NCI-H524 (cell line): ENCODE results near the gene GRM4.

Source experiments
- DNase-seq, 2 experiments: peaks; one replicate each; lab custom pipeline; 2025; lab: John Stamatoyannopoulos, UW

The GRM4 gene

DNA sequence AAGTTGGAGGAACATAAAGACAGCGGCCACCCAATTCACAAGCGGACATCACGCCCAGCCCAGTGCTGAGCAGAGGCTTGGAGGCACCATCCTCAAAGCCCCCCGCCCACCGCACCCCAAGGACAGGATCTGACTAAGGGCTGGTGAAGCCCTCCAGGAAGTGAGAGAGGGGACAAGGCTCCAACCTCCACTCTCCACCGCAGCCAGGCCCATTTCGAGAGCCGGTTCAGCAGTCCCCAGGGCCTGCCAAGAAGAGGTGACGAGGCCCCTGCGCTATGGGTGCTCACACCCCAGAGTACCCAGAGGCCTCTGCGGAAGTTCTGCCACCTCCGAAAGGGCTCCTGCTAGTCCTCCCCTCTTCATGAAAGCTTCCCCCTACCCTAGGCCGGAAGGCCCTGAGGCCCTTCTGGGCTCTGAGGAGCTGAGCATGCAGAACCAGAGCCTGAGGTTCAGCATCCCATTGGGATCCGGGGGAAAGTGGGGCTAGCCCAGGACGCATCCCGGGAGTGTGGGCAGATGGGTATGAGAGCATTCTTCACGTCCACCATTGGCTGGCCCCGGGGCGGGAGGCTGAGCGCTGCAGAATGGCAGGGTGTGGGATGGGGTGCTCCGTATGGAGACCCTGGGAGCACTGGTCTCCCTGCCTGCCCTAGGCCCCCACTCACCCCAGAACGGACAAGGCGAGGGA is 2.5 kb downstream of the GRM4 start:
- peak in 1 of 2 experiments; percentile 38 for DNase-seq

DNA sequence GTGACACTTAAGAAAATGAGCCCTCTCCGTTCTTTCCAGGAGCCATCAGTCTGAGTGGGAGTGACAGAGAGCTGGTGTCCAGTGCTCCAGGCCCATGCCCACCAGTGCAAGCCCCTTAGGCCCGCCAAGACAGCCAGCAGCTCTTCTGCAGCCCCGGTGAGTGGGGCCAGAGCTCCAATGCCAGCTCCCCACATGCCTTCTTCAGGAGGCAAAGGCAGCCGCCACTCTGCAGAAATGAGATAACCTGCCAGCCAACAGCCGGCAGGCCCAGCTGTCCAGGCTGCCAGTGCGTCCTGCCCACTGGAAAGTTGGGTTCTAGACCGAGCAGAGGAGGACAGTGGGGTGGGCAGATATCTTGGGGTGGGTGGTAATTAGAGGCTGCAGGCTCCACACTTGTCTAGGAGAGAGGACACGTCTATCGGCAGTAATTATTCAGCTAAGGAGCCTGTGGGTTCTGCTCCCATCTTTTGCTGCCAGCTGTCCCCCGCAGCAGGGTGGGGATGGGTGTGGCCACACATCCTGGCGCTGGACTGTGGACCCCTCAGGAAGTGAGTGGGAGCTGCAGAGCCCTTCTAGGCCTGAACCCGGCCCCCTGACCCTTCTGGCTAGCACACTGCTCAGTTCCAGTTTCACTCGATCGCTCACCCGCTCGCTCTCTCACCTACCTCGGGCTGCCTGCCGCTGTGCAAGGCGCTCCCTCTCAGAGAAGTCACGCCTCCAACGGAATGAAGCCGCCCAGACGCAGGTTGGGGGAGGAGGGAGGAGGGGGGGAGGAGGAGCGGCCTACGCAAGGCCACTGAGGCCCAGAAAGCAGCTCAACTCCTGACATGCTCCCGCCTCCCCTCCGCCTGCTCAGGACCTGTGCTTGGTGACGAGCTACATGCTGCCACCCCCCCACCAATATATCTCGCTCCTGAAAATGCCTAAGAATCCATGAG is 3.6 kb downstream of the GRM4 start:
- peak in 1 of 2 experiments; percentile 83 for DNase-seq

DNA sequence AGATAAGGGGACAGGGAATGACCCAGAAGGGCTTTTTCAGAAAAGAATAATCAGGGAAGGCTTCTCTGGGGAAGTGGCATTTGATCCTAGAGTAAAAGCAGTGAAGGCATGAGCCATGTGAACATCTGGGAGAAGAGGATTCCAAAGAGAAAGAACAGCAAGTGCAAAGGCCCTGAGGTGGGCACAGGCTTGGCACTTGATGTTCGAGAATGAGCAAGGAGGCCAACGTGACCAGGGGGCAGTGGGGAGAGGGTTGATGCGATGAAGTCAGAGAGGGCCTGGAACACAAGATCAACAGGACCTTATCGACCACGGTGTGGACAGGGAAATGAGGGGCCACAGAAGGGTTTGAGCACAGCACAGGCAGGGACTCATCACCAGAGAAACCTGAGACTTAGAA is 5.8 kb downstream of the GRM4 start:
- DNase-seq: no peak

DNA sequence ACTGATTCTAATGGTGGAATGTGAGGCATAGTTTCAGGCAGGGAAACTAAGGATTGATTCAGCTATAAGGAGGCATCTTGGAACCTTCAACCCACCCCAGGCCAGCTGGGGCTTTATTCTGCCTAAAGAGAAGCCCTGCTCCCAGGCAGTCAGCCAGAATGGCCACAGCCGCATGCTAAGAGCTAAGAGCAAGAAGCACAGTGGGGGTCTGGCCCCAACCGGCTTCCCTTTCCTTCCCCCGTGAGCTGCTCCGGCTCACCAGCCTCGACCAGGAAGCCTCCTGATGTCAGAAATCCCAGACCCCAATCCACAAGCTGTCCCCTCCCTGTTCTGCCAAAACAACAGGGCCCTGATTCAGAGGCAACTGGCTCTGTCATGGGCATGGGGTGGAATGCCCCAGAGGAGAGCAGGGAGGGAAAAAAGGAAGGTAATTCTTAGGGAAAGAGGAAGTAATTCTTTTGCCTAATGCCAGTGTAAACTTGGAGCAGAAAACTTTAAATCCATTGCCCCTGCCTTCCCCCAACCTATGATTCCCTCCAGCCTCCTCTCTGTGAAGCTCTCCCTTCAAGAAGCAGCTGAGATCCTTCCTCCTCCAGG is 6.9 kb downstream of the GRM4 start:
- DNase-seq: no peak

DNA sequence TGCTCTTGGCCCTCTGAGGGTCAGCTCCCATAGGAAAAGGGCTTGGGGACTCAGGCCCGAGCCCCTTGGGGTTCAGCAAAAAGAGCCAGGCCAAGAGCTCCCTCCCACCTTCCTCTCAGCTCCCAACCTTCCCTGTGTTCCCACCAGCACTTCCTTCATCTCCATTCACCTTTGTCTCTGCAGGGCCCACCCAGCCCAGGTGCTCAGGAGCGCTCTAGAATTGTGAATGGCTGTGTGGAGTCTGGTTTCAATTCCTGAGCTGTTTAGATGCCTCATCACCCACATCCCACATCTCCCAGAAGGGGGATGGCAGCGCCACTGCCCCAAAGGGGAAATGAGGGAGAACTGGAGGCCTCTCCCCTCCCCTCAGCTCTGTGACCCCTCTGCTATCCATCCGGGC is 7.7 kb downstream of the GRM4 start:
- DNase-seq: no peak

DNA sequence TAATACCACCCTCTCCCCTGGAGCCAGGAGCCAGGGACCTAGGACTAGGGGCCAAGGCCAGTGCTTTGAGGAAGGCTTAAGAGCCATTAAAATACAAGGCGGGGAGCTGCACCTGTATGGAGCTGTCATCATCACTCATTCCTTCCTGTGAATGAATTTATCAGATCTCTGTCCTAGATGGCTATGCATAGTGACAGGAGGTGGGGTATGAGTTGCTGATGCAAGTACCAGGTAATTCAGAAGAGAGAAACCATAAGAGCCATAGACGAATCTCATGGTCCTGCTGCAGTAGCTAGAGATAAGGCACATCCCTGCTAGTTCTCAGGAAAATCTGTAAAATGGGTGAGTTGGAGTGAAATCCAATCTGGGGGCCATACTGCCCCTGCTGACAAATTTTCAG is 10.3 kb downstream of the GRM4 start:
- DNase-seq: no peak

DNA sequence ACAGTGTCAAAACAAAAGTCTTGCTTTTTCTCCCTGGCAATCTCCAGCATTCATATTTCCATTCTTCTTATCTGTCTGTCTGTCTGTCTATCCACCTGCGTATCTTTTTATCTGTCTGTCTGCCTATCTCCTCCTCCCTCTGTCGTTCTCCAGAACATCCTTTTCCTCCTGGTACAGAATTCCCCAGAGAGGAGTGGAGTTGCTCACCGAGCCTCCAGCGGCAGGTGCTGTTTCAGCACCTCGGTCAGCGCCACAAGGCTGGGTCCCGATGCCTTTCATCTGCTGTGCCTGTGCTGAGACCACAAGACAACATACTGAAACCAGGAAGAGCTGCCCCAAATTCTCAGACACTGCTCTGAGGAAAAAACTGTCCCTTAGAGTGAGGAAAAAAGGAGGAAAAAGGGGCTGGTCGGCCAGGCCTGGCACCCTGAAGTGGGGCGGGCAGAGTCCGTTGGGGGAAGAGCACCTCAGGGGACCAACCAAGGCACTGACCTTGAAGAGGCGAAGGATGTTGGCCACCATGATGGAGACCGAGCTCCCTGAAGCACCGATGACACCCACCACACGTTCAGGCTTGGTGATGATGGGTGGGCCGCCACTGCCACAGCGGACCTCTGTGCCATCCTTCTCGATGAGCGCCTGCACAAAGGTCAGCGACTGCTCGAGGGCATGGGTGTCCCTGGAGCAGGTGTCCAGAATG is 13.3 kb downstream of the GRM4 start:
- DNase-seq: no peak

DNA sequence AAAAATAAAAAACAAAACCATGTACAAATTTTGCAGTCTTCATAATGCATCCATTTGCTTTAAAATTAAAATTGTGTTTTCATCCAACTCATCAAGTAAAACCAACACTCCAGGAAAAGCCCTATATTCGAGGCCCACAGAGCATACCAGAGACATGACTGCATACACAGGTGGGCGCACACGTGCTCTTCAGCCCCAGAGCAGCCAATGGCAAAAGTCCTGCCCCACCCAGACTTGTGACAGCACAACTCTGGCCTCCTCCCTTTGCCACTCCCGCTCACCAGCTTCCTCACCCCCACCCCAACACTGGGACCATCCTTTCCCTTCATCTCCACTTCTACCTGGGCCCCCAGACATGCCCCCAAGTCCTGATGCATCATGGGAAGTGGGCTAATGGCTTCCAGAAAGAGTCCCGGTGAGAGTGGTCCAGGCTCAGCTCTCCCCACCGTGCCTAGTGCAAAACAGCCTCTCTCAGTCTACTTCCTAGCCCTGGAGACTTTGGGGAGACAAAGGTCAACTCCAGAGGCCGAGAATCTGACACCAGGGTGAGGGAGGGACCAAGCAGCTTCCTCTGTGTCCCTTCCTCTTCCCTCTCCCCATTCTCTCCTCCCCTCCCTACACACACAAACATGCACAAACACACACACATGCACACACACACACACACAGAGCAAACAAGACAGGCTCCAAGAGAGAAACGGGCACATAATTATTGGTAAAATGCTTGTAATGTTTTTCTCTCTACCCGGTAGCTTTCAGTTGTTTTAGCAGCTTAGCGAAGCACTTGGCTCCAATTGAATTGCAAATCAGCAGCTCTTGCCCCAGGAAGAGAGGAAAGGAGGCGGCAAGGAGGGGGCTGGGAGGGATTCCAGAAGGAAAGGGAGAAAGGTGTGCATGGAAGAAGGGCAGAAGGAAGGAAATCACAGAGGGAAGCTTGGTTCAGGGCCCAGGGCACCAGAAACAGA is 14.3 kb downstream of the GRM4 start:
- no peak for DNase-seq

DNA sequence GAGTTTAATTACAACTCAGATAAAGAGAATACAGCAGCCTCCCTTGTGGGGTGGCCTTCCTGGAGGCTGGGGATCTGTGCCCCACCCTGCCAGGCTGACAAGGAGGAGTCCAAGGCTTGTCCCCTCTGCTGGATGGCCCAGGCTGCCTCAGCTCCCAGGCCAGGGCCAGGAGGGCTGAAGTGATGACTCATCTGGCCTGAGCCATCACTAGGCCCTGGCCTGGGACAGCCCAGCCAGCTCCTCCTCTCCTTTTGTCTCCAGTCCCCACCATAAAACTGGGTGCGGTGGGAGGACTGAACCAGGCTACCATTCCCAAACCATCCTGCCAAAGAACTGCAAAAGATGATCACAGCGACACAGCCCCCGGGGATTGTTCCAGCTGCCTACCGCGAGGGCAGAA is 15.0 kb downstream of the GRM4 start:
- DNase-seq: no peak

DNA sequence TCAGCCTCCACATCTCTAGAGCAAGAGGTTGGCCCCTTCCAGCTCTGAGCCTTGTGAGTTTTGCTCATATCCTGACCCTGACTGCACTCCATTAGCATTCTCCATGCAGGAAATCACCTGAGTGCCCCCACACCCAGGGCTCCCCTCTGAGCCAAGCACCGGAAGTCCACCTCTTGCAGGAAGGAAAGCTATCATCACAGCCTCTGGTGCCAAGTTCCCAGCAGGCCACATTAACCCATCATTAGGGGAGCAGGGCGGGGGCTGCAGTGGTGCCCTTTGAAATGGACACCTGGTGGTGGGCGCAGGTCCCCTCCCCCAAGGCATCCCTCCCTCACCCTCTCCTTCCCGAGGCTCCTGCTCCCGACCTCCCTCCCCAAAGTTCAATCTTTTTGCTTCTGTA is 16.1 kb downstream of the GRM4 start:
- DNase-seq: no peak

DNA sequence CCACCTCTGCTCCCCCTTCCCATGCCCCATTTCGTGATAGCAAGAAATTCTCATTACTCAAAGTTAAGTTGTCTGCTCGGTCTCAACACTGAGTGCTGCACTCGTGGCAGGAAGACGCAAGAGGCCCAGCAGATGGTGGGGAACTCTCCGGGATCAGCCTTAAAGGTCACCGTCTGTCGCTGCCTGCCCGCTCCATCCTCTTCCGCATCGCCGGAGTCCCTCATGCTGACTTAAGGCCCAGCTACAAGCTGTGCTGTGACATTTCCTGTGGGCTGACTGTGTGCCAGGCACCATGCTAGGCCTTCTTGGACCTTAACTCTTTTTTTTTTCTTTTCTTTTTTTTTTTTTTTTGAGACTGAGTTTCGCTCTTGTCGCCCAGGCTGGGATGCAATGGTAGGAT is 17.8 kb downstream of the GRM4 start:
- peak; percentile 59 to 88 for DNase-seq

DNA sequence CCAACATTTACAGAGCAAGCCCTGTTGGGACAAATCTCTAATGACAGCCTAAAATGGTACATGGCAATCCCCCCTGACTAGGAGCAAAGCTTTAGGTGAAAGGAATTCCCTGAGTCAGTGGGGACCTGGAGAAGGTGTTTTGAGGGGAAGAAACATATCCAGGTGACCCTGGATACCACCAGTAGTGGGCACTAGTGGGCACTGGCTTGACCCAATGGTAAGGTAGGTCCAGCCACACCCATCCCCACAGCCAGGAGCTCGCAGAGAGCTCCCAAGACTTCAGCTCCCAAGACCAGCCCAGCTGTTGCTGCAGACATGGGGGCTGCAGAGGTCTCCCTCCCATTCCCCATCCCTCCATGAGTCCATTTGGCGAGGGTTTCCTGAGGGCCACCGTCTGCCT is 19.5 kb downstream of the GRM4 start:
- peak in 1 of 2 experiments; percentile 66 for DNase-seq

DNA sequence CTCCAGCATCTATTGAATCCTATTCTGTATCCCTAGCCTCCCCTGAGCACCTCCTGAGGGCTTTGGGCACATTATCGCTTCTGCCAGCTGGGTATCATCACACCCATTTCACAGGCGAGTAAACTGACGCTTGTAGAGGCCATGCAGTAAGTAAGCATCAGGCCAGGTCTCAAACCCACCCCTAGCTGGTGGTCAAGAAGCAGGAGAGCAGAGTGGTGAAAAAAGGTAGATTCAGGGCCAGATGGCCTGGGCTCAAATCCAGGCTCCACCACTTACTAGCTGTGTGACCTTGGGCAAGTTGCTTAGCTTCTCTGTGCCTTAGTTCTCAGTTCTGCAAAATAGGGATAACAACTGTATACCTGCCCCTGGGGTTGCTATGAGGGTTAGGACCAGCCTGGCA is 19.9 kb downstream of the GRM4 start:
- no peak for DNase-seq

DNA sequence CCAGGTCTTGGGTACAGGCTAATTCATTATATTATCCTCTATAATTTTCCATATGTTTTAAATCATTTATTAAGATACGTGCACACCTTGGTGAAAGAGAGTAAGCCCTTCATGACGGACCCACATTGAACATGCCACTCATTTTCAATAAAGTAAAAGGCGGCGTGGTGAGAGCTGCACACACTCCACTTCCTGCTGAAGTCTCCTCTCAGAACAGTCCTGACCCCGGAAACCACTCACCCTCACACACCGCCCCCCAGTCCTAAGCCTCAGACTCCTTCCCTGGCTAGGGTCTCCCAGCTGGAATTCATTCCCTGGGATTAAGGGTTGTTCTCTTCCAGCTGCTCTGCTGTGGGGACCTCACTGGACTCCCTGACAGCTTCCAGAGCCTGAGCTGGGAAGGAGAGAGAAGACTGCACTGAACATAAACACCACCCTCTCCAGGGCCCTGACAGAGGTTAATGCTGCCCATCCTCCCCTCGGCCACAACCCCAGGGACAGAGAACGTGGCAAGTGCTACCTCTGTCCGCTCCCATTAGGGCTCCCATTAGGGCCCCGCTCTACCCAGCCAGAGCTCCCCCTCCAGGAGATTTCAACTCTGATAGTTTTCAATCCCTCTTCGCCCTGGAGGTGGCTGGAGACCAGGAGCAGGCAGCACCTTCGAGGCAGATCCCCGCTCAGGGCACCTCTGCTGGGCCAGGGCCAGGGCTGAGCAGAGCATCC is 24.8 kb downstream of the GRM4 start:
- peak in 1 of 2 experiments; percentile 14 for DNase-seq

DNA sequence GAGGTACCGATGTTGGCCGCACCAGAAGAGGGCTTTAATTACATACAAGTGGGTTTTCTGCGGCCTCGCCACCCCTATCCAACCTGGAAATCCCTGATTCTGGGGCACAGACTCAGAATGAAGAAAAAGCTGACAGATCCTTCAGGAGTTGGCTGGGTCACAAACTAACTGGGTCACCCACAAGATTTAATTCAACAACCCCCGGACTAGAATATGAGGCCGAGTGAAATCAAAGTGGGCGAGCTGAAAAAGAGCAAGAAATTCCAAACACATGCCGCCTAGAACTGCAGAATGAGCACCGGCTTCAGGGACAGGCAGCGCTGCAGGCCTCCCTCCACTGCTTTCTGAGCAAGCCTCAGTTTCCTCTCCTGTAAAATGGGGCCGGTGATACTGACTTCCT is 30.0 kb downstream of the GRM4 start:
- DNase-seq: no peak

DNA sequence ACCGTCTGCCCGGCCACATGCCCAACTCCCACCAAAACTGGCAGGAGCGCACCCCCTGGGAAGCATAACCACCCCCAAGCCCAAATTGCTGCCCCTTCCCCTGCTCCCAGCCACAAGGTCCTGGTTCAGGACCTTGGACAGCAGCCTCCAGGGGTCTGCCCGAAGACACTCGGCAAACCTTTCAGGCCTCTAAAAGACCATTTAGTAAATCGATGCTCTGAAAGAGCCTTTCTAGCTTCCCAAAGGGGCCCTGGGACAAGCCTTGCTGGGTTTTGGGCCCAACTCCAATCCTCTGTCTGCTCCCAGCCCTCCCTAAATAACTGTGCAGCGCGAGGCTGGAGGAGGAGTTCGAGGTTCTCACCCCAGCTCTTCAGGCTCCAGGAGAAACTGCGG is 30.5 kb downstream of the GRM4 start:
- no peak for DNase-seq

DNA sequence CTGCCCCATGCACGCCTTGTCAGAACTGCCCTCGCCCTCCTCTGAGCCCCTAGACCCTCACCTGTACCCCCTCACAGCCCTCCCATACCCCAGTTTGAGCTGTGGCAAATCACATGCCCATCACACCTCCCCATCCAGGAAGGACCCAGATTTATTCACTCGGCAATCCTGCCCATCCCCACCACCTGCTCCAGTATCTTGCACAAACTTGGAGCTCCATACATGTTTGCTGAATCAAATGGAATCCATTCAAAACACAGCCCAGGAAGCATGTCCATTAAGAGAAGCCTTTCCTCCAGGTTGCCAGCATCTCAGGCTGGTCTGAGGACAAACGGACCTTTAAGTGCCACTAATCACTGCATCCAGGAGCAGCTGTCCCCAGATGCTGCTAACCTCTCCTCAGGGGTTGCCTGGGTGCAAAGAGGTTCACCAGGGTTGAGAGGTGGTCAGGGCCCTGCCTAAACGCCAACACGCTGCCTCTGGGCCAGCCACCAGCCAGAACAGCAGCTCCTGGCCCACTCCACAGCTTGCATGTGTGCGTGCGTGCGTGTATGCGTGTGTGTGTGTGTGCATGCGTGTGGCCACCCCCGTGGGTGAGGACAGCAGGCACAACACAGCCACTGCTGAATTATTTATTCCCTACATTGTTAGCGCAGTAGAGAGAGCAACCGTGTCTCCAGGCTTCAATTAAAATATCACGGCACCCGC is 31.0 kb downstream of the GRM4 start:
- no peak for DNase-seq

DNA sequence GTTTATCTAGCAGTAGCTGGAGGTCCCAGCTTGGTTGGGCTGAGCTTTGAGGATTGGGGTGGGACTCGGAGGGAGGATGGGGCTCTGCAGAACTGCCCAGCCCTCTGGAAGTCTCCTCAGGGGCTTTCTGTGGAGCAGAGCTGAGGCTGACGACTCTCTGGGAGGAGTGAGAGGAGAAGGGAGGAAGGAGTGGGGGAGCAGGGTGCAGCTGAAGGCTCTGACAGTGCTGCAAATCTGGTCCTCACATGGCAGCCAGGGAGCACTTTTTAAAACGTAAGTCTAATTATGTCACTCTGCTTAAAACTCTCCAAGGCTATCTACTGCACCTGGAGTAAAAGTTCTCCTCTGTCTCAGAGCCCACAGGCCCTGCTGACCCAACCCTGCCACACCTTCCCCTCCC is 32.4 kb downstream of the GRM4 start:
- no peak for DNase-seq

DNA sequence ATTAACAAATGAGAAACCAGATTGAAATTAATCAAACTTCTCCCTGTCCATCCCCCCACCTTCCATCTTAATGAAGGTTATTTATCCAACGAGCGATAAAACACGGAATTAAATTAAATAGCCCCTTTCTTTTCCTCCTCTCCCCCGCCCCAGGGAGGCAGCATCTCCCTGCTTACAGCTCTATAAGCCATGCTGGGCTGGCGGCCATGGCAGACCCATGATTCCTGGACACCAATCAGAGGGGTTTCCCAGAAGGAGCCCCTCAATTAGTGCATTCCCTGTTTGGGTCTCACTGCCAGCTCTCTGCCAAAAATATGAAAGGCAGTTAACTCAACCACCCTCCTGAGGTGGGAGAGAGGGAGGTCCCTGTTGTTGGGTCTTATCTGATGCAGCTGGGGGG is 33.8 kb downstream of the GRM4 start:
- DNase-seq: no peak

DNA sequence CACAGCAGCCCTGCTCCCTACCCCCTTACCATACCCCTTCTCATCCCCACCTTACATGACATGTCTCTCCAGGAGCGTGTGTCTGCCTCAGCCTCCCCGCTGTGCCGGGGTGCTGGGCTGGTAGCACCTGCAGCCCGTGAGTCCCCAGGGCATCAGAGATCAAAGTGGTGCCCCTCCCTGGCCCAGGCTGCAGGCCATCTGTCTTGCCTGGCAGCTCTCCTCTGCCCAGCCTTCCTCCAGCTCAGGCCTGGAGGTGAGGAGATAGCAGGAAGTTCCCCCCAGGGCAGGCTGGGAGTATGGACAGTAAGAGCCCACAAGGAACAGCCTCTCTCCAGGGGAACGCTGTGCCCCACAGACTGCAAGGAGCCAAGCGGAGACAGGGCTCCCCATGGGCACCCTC is 35.3 kb downstream of the GRM4 start:
- DNase-seq: peak; percentile 37 to 61
